Measurements from ENCODE around the gene SDK1.
"Not testable (repeated sequence)": the region's sequence is repeated elsewhere in the genome, so short reads cannot be mapped to it uniquely, and the experiment has no call there.

Gene SDK1

DNA sequence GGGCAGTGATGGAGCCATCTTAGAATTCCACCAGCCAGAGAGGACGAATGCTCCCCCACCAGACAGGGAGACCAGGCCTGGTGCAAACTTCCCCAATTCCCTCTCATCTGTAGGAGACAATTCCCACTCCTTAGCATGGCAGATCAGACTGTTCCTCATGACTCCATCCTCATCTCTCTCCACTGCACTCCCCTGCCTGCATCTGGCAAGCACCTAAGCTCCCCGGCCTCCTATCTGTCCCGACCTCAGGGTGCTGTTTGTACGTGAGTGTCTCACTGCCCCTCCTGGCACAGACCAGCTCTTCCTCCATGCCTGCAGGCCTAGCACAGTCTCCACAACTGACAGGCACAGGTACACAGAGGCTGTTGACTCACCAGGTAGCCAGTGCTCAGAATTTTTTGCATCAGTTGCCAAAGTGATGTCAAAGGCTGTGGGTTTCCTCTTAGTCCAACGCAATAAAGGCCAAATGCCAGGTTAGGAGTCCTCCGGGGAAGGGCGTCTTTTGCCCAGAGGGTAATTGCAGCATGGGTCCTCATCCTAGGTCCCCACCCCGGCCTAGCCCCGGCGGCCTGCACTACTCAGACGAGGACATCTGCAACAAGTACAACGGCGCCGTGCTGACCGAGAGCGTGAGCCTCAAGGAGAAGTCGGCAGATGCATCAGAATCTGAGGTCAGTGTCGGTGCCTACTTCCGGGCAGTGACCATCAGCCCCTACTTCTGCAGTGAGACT is 944.2 kb downstream of the SDK1 start:
- no peak for DNase-seq (ENCODE audit: low read depth in 2 of 2)

- no peak for DNase-seq (ENCODE audit: low read depth in 2 of 2)
These were observed 944.9 kb downstream of the SDK1 start for GRCh38 chr7:4245866-4246470.

DNA sequence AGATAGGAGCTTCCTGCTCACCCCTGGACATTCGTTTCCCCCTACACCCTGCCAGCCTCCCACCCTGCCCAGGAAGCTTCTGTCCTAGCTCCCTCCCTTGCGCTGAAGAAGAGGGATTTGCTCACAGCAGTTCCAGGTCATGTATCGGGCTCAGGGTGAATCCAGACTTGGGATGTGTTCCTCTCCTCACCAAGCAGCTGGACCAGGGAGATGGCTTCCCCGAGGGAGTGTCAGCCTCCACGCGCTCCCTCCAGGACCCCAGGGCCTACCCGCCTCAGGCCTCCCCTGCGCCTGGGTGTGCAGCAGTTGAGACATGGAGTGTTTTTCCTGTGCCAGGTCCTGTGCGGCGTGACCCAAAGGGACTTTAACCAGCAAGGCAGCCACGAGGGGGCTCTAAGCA is 945.5 kb downstream of the SDK1 start:
- no peak for DNase-seq (ENCODE audit: low read depth in 2 of 2)

DNA sequence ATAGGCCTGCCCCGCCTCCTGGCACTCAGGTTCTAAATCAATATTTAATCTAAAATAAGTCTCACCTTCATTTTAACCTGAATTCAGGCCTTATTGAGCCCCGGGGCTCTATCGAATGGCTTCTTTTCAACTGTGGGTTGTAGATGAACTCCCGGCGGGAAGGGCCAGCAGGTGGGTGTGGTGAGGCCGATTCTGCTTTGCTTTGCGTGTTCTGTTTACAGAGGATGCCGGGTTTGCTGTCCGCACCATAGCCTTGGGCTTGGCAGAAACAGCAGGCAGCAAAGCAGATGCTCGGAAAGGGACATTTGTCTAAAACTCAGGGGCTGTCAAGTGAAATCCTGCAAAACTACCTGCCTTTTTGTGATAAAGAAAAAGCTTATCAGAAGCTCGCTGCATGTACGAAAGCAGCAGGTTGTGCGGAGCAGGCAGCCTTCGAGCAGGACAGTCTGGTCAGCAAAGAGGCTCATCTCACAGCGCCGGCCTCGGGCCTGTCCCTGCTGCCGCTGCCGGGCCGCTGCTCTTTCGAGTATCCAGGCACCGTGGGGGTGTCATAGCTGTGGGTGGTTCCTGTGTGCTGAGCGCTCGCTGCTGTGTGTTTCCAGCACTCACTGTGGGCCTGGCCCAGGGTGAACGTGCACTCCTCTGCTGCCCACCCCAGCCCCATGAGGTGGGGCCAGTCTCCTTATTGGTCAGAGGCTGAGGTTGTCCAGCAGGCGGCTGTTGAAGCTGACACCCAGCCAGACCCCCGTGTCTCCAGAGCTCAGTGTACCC is 946.2 kb downstream of the SDK1 start:
- no peak for DNase-seq (ENCODE audit: low read depth in 2 of 2)

GRCh38 chr7:4248295-4248694 is 947.2 kb downstream of the SDK1 start:
- no peak for DNase-seq (ENCODE audit: low read depth in 2 of 2)

DNA sequence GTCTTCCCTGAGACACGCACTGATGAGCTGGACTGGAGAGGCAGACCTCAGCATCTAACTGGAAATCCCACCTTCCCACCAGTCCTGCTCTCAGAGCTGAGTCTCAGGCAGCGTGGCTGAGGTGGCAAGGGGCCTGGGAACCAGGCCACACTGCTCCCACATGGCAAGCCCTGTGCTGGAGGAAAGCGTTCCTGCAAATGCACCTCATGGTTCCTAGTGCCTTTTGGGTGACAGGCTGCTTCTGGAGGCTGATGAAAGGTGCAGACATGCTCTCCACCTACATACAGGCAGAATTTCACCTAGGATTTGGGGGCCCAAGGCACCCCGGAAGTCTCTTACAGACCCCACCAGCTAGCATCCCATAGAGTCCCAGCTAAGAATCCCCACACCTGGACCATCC is 948.2 kb downstream of the SDK1 start:
- no peak for DNase-seq (ENCODE audit: low read depth in 2 of 2)

DNA sequence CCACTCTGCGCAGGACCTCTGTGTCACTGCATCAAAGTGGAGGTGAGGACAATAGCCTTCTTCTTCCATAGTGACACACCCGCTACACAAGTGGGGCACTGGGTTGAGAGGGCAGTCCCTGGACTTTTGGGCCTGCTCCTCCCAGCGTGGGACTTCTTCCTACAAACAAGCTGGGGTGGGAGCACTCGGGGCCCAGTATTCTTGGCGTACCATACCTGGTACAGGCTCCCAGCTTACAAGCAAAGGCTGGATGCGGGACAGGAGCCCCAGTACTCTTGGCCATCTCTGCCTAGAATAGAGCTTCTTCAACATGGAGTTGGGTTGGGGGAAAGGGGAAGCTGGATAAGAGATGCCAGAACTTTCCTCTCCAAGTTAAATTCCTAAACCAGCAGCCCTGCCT is 954.3 kb downstream of the SDK1 start:
- DNase-seq (ENCODE audit: low read depth in 2 of 2), result no peak

DNA sequence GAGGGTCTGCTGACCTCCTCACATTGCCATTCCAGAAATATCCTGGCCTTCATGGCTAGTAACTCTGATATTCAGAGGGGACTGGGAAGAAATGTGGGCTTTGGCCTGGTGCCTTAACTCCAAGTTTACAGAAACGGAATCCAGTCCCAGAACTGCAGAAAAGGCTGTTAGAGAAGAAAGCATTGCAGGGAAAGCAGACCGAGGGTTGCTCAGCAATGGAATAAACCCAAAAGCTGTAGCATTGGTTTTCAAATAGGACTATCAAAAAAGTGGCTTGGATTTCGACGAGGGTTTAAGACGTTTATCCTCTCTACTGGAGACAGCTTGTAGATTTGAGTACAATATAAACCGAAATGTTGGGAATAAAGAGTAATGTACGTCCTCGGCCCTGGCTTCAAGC is 955.2 kb downstream of the SDK1 start:
- no peak for DNase-seq (ENCODE audit: low read depth in 2 of 2)

DNA sequence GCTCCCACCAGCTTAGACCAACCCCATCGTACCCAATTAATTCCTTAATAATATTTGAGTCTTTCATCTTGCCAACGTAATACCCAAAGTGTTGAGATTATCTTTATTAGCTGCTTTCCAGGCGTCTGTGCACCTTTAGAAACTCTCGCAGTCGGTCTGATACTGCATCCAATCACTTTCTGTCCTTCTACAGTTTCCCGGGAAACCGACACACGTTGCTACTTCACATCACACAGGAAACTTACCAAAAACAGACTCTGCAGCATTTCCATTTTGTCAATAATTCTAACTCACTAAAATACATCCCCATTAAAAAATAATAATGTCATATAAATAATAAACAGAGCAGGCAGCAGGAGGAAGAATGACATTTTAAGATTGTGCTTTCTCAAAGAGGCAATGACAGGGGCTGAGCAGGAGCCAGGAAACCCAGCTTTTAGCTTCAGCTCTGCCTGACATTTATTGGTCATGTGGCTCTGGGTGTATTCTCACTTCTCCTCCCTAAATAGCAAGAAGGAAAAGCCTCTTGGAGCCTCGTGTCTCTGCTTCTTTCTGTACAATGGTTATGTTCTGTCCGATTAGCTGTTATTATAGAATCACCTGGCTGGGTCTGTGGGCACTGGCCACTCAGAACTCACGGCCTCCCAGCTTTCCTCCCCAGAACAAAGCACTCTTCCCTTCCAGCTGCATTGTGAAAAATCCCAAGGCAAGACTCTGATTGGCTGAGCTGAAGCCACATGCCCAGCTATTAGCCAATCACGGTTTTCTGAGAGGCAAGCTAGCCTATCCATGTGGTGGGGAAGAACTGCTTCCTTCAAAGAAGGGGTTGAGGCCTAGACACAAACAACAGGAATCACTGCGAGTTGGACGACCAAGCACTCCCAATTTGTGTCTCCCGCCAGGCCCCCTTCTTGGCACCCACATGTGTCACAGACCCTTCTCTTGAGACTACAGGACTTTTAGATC is 956.4 kb downstream of the SDK1 start:
- DNase-seq (ENCODE audit: low read depth in 2 of 2), result no peak

- DNase-seq (ENCODE audit: low read depth in 2 of 2), result not testable (repeated sequence)
These were observed 959.1 kb downstream of the SDK1 start for GRCh38 chr7:4260116-4260515.

- DNase-seq (ENCODE audit: low read depth in 2 of 2), result no peak
These were observed 960.0 kb downstream of the SDK1 start for GRCh38 chr7:4260867-4261600.

DNA sequence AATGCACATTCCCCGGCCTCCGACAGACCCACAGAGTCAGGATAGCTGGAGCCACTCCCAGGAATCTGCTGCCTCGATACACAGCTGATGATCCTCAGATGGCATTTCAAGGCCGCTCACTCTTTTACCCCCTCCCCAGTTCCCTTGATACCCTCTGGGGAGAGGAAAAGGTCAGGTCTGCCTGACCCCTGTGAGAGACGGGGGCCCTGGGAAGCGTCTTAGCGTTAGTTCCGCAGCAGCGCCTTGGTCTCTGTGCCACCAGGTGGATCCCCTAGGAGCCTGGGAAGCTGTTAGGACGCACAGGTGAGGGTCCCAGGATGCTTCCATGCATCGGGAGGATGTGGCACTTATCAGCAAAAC is 960.5 kb downstream of the SDK1 start:
- DNase-seq (ENCODE audit: low read depth in 2 of 2), result no peak

- DNase-seq (ENCODE audit: low read depth in 2 of 2), result not testable (repeated sequence)
These were observed 963.2 kb downstream of the SDK1 start for GRCh38 chr7:4264206-4264605.

DNA sequence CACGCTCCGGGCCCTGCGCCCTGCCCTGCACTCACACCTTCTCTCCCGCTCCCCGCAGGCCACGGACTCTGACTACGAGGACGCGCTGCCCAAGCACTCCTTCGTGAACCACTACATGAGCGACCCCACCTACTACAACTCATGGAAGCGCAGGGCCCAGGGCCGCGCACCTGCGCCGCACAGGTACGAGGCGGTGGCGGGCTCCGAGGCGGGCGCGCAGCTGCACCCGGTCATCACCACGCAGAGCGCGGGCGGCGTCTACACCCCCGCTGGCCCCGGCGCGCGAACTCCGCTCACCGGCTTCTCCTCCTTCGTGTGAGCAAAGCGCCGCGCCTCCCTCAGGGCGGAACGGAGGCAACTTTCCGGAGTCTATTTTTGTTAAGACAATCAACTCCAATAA is 964.0 kb downstream of the SDK1 start:
- no peak for DNase-seq (ENCODE audit: low read depth in 2 of 2)

DNA sequence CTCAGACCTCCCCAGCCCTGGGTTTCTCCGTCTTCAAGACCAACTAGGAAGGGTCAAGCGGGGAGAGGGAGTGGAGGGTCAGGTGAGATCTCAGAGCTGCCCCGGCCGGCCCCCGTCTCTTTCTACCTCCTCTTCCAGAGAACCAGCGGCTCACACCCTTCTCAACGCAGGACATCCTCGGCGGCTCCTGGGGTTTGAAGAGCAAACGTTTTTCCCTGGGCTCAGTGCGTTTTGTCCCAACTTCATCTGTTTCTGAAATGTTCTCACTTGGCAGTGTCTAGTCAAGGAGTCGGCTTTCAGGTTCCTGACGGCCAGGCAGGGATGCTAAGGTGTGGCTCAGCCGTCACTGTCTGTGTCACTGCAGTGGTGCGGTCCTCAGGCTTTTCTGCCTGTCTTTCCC is 964.6 kb downstream of the SDK1 start:
- DNase-seq (ENCODE audit: low read depth in 2 of 2), result no peak

GRCh38 chr7:4266270-4267040 is 965.4 kb downstream of the SDK1 start:
- DNase-seq (ENCODE audit: low read depth in 2 of 2), result no peak

DNA sequence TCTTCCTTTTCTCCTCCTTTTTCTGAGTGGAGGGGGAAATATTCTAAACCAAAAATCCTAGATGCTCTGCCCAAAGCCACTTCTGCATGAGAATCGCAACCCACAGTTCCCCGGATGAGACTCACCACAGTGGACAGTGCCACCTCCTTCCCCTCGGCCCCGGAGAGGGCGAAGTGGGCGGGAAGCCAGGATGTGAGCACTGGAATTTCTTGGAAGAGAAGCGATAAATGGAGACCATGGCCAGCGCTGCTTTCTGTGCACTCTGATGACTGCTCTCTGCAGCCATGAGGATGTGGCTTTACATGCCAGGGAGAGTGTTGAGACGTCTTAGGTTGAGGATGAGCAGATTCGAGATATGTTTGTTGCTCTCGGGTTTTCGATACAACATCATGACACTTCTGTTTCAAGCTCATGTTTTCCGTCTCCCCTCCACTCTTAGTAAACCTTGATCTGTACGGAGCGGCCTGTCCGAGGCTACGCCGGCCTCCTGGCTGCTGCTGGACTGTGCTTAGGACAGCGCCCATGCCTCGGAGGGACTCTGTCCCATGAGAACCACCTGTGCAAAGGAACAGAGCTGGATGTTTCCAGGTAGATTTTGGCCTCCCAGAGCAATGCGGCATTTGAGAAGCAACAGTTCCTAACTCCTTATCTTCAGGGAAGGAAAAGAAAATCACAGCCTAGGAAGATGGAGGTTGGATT is 966.4 kb downstream of the SDK1 start:
- no peak for DNase-seq (ENCODE audit: low read depth in 2 of 2)

DNA sequence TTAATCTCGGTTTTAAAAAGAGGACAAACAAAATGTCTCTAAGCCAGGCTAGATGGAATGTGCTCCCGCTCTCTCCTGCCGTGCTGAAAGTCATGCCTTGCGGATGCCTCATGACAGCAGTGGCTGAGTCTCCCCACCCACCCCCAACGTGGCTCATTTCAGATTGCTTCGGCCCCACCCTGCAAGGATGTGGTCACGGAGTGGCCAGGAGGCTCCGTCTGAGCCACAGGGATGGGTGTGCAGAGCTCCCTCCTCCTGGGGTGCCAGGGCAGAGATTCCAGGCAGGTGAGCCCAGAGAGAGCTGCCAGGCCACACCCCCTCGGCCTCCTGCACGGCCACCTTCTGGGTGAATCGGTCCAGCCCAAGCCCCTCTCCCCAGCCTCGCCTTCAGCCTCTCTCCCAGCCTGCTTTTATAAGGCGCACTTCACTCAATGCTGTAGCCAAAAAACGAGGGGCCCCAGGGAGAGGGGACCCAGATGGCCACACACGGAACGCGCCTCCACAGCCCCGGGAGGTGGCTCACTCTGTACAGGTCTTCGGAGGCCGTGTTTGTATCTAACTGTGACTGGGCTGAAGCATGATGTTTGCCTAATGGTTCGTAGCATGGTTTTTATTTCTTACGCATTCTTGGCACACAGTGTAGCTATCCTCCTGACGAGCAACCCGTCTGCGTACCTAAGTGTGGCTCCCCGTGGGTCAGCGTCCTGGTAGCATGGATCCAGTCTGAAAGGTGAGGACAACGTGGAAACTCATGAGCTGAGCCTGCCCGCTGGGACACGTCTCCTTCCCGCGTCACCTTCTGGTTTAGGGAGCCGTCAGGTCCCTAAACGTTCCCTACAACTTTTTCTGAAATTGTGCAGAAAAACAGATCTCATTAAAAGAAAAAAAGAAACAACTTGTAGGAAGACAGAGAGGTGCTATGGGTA is 967.3 kb downstream of the SDK1 start:
- DNase-seq (ENCODE audit: low read depth in 2 of 2), result no peak

- no peak for DNase-seq (ENCODE audit: low read depth in 2 of 2)
These were observed 968.0 kb downstream of the SDK1 start for GRCh38 chr7:4269086-4269485.

Measured in fibroblast of skin of left quadriceps (primary cell).